Stimulated activated CD8-positive, alpha-beta memory T cell treated with anti-CD3 and anti-CD28 coated beads, Interleukin-2, amount 100 ng/mL, for 1 hour (primary cell): ENCODE measurements around the gene ADGRB3.
"Not testable (repeated sequence)": the region's sequence is repeated elsewhere in the genome, so short reads cannot be mapped to it uniquely, and the experiment has no call there.

Experiments used
- DNase-seq, 2 donors: peaks; one replicate each; pipeline ENCODE4 v3.0.0-alpha.2; 2020; ENCODE audit warnings: low read depth in 2 of 2

ADGRB3 gene

GRCh38 chr6:68779366-68779765 lies 144.3 kb downstream of the ADGRB3 start:
- no peak for DNase-seq

- not testable (repeated sequence) for DNase-seq
Measured at GRCh38 chr6:68790128-68790527, 155.0 kb downstream of the ADGRB3 start.

GRCh38 chr6:68814976-68815375 lies 179.9 kb downstream of the ADGRB3 start:
- not testable (repeated sequence) for DNase-seq

- DNase-seq, result no peak
Measured at GRCh38 chr6:68826501-68826900, 191.4 kb downstream of the ADGRB3 start.

- no peak for DNase-seq
Measured at GRCh38 chr6:68834551-68834950, 199.5 kb downstream of the ADGRB3 start.

- no peak for DNase-seq
Measured at GRCh38 chr6:68838571-68838970, 203.5 kb downstream of the ADGRB3 start.

GRCh38 chr6:68852791-68853190 lies 217.7 kb downstream of the ADGRB3 start:
- no peak for DNase-seq

DNA sequence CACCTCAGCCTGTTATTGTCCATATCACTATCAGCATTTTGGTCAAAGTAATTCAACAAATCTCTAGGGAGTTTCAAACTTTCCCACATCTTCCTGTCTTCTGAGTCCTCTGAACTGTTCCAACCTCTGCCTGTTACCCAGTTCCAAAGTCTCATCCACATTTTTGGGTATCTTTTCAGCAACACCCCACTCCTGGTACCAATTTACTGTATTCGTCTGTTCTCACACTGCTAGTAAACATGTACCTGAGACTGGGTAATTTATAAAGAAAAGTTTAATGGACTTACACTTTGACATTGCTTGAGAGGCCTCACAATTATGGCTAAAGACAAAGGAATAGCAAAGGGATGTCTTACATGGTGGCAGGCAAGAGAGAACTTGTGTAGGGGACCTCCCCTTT lies 224.2 kb downstream of the ADGRB3 start:
- no peak for DNase-seq

GRCh38 chr6:68868646-68869045 lies 233.6 kb downstream of the ADGRB3 start:
- DNase-seq, result no peak

- no peak for DNase-seq
Measured at GRCh38 chr6:68873236-68873635, 238.2 kb downstream of the ADGRB3 start.

GRCh38 chr6:68874747-68875146 lies 239.7 kb downstream of the ADGRB3 start:
- no peak for DNase-seq

DNA sequence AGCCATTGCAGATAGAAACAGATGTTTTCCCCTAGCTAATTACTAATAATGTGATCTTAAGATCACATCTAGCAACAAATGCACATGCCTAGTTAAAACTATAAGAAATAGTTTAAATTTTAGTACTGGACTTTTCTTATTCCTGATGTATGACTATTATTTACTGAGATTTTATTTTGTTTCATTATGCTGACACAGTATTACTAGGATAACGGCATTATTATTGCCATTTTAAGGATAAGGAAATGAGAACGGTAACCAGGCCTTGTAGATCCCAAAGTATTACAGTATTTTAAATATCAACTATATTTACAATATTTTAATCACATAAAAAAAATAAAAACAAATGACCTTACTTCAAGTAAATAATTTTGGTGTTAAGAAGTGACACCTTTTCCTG lies 240.3 kb downstream of the ADGRB3 start:
- DNase-seq, result no peak

- DNase-seq, result no peak
Measured at GRCh38 chr6:68876792-68877493, 241.9 kb downstream of the ADGRB3 start.

DNA sequence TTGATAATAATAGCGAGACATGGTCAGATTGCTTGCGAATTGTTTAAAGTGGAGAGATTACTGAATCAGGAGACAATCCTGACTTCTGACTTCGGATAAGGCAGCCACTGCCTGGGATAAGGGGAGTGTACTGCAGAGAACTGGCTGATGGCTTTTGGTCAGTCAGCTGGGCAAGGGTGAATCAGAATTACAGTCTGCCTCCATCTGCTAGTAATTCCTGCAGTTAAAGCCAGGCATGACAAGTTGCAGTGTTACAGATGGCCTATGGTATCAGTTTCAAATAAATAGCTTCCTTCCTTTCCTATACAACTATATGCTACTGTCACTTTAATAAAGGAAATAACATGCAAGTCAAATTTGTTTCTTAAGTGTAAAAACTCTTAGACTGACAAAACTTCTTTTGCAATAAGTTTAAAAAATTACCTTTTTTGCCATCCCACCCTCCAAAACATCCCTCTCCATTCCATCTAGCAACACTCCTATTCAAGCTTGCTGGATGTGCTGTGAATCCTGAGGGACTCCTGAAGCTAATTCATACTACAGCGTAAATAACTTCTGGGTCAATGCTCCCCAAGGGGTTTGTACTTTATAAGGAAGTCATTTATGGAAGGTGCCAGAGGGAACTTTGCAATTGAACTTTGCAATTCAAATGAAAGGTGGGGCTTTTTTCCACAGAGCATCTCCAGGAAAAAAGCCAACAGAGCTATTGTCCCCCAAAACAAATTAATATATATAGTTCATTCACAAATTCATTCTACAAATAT lies 245.2 kb downstream of the ADGRB3 start:
- no peak for DNase-seq

DNA sequence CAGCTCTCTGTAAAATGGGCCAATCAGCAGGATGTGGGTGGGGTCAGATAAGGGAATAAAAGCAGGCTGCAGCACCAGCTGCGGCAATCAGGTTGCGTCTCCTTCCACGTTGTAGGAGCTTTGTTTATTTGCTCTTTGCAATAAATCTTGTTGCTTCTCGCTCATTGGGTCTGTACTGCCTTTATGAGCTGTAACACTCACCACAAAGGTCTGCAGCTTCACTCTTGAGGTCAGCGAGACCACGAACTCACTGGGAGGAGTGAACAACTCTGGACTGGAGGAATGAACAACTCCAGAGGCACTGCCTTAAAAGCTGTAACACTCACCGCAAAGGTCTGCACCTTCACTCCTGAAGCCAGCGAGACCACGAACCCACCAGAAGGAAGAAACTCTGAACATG lies 248.2 kb downstream of the ADGRB3 start:
- not testable (repeated sequence) for DNase-seq

GRCh38 chr6:68891419-68891818 lies 256.3 kb downstream of the ADGRB3 start:
- no peak for DNase-seq

DNA sequence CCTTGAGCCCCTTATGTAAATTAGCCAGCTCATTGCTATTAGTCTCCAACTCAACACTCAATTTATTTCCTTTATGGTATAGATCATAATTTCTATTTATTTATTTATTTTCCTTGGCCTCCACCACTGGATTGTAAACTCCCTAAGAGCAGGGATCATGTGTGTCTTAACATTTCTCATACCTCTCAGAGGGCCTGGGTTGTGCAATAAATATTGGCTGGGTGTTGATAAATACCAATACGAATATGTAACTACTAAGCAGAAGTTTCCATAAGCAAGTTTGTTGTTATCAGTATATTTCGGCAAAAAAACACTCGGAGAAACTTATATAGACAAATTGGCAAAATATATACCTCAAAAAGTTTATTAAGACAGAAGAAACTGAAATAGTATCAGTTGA lies 257.4 kb downstream of the ADGRB3 start:
- DNase-seq, result no peak

DNA sequence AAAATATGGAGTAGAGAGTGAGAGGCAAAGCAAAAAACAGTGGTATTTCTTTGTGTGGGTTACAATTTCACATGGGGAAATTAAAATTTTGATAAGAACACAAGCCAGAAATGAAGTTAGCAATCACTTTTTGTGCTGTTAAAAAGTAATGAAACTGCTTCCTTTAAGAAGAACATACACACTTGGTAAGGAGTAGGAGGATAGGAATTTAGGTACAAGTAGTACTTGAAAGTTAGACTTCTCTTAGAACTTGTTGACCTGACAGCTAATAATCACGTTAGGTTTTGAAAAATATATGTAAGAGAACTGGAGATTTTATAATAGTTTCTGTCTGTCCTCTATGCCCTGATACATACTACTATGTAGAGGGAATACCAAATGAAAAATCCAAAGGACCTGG lies 260.8 kb downstream of the ADGRB3 start:
- DNase-seq, result no peak

- no peak for DNase-seq
Measured at GRCh38 chr6:68901044-68901443, 266.0 kb downstream of the ADGRB3 start.

- no peak for DNase-seq
Measured at GRCh38 chr6:68911334-68911733, 276.3 kb downstream of the ADGRB3 start.

DNA sequence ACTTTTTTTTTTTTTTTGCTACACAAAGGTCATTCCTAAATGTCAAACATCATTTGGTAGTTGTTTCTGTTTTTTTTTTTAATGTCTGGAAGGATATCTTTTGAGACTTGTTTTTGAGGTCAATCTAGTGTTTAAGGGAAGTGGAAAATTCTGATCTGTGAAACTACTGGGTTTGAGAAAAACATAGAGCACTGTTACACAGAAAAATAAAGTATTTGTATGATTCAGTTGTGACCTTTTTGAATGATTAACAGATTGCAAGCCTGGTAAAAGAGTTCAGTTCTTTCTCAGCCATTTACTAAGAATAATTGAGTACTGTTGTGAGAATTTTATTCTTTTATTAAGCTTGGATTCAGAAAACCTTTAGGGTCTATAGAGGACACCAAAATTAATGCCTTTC lies 276.7 kb downstream of the ADGRB3 start:
- DNase-seq, result no peak

- not testable (repeated sequence) for DNase-seq
Measured at GRCh38 chr6:68912805-68913204, 277.7 kb downstream of the ADGRB3 start.

- DNase-seq, result no peak
Measured at GRCh38 chr6:68915586-68915985, 280.5 kb downstream of the ADGRB3 start.
